ENCODE results near the gene E2F2. TPM values are rescaled to one million over a fixed set of nuclear protein-coding genes. Genes with fewer than 3 reads are reported as not detected.

E2F2 gene
- total RNA-seq, 1 donor from 2014 or later: 0.72 TPM

DNA sequence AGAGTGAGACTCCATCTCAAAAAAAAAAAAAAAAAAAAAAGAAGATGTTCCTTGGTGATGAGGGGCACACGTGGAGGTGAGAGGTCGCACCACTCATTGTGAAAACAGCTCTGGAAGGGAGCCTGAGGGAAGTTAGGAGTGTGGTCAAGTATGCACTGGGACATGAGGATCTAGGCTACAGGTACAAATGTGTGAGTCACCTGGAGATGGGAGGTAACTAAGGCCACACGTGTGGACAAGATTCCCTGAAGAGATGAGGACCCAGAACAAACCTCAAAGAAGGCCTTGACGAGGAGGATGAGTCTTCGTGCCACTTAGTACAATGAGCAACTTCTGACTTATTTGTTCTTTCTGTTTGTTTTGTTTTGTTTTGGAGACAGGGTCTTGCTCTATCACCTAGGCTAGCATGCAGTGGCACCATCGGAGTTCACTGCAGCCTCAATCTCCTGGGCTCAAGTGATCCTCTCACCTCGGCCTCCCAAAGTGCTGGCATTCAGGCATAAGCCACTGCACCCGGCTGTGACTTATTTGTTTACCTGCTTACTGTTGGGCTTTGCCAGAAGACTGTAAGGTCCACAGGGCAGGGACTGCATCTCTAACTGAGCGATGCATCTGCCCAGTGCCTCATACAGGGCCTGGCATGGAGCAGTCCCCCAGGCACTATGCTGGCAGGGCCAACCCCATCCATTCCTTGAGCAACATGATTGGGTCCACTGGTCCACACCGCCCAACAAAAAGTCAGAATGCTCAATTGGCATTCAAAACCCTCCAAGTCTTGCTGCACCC lies 53.5 kb downstream of the E2F2 start:
- Mint-ChIP-seq H3K27ac (ENCODE audit: unreplicated experiment) (no peak overlapping the region), H3K4me3 (ENCODE audit: unreplicated experiment) (no peak overlapping the region), H3K27me3 (ENCODE audit: low read depth) (no peaks in the 10 kb centered on the region), H3K9me3 (ENCODE audit: low read depth) (no peaks in the 10 kb centered on the region), H3K4me1 (ENCODE audit: low read depth) (peaks cover 57% of the 10 kb centered on the region), H3K36me3 (ENCODE audit: low read depth) (peaks cover 2% of the 10 kb centered on the region)
- TF ChIP-seq, protein P1, sequence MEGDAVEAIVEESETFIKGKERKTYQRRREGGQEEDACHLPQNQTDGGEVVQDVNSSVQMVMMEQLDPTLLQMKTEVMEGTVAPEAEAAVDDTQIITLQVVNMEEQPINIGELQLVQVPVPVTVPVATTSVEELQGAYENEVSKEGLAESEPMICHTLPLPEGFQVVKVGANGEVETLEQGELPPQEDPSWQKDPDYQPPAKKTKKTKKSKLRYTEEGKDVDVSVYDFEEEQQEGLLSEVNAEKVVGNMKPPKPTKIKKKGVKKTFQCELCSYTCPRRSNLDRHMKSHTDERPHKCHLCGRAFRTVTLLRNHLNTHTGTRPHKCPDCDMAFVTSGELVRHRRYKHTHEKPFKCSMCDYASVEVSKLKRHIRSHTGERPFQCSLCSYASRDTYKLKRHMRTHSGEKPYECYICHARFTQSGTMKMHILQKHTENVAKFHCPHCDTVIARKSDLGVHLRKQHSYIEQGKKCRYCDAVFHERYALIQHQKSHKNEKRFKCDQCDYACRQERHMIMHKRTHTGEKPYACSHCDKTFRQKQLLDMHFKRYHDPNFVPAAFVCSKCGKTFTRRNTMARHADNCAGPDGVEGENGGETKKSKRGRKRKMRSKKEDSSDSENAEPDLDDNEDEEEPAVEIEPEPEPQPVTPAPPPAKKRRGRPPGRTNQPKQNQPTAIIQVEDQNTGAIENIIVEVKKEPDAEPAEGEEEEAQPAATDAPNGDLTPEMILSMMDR (IDR thresholded peaks at IDR 0.05): no peak
- no peak for DNase-seq (ENCODE audit: low spot score)

DNA sequence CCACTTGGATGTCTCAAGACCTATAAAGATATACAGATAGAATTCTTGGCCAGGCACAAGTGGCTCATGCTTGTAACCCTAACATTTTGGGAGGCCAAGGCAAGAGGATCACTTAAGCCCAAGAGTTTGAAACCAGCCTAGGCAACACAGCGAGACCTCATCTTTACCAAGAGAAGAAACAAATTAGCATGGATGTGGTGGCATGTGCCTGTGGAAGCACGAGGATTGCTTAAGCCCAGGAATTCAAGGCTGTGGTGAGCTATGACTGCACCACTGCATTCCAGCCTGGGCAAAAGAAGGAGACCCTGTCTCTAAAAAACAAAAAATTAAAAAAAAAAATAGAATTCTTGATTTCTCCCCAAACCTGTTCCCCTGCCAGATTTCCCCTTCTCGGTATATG lies 55.4 kb downstream of the E2F2 start:
- Mint-ChIP-seq H3K4me1 (ENCODE audit: low read depth) (peaks cover 53% of the 10 kb centered on the region), H3K4me3 (ENCODE audit: unreplicated experiment) (no peak overlapping the region)
- DNase-seq (ENCODE audit: low spot score): no peak

DNA sequence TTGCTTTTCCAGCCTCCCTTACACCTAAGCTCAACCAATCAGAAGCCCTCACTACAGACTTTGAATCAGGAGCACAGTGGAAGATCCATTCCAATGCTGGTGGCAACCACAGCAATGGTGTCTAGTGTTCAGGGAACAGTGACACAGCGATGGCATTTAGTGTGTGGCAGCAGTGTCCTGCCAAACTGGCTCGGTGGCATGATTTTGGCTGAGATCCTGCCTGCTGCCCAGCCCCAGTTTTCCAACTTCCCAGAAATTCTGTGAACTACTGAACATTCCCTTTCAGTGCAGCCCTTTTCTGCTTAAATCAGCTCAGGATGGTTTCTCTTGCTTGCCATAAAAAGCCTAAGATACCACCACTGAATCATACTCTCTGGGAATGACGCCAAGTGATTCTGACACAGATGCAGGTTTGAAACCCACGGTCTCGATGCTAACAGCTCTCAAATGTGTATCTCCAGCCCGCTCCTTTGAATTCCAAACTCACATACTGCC lies 55.9 kb downstream of the E2F2 start:
- H3K4me3 Mint-ChIP-seq (ENCODE audit: unreplicated experiment): no peak overlapping the region
- TF ChIP-seq, protein P1 (IDR thresholded peaks at IDR 0.05): no peak
- no peaks in the 10 kb centered on the region for H3K27me3 Mint-ChIP-seq (ENCODE audit: low read depth)
- H3K4me1 Mint-ChIP-seq (ENCODE audit: low read depth): peaks cover 53% of the 10 kb centered on the region
- H3K27ac Mint-ChIP-seq (ENCODE audit: unreplicated experiment): peak overlapping the region; percentile 85
- no peak for DNase-seq (ENCODE audit: low spot score)
- H3K36me3 Mint-ChIP-seq (ENCODE audit: low read depth): peaks cover 2% of the 10 kb centered on the region
- H3K9me3 Mint-ChIP-seq (ENCODE audit: low read depth): no peaks in the 10 kb centered on the region

More for the DNA sequence above, 55.4 kb downstream of the E2F2 start:
- Mint-ChIP-seq H3K27me3 (ENCODE audit: low read depth) (no peaks in the 10 kb centered on the region), H3K27ac (ENCODE audit: unreplicated experiment) (peak overlapping the region; percentile 85), H3K9me3 (ENCODE audit: low read depth) (no peaks in the 10 kb centered on the region), H3K36me3 (ENCODE audit: low read depth) (peaks cover 2% of the 10 kb centered on the region)
- TF ChIP-seq, protein P1 (IDR thresholded peaks at IDR 0.05): no peak

DNA sequence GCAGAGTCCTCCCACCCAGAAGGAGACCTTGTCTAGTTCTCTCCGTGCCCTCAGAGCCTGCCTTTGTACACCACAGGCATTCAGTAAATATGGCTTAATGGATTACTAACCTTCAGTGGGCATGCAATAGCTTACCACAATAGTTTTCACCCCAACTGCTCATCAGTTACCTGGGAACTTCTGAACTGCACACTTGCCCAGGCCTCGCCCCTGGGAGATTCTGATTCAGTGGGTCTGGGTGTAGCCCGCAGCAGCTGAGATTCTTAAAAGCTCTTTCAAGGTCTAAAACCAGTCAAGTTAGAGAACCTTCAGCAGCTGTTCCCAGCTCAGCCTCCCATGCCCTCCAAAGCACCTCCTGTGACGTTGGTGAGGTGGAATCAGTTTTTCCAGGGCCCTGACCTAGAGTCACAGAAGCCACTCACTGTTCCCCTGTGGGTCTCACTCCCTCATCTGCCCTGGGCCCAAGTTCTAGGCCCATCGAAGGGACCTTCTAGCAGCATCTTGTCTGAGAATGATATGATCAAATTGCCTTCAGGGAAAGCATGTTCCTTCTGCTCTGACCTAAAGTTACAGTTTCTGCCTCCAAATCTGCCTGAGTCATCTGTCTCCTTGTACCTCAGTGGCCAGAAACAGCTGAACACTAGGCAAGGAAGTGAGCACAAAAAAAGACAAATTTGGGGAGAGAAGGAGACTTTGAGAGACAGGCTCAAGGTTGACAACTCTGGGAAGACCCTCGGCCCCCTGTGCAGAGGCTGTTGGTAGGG lies 57.8 kb downstream of the E2F2 start:
- peaks cover 47% of the 10 kb centered on the region for H3K4me1 Mint-ChIP-seq (ENCODE audit: low read depth)
- TF ChIP-seq, protein P1 (IDR thresholded peaks at IDR 0.05): no peak
- no peak for DNase-seq (ENCODE audit: low spot score)
- H3K9me3 Mint-ChIP-seq (ENCODE audit: low read depth): no peaks in the 10 kb centered on the region
- H3K36me3 Mint-ChIP-seq (ENCODE audit: low read depth): peaks cover 2% of the 10 kb centered on the region
- no peaks in the 10 kb centered on the region for H3K27me3 Mint-ChIP-seq (ENCODE audit: low read depth)
- H3K27ac Mint-ChIP-seq (ENCODE audit: unreplicated experiment): peak overlapping the region; percentile 46
- H3K4me3 Mint-ChIP-seq (ENCODE audit: unreplicated experiment): no peak overlapping the region

DNA sequence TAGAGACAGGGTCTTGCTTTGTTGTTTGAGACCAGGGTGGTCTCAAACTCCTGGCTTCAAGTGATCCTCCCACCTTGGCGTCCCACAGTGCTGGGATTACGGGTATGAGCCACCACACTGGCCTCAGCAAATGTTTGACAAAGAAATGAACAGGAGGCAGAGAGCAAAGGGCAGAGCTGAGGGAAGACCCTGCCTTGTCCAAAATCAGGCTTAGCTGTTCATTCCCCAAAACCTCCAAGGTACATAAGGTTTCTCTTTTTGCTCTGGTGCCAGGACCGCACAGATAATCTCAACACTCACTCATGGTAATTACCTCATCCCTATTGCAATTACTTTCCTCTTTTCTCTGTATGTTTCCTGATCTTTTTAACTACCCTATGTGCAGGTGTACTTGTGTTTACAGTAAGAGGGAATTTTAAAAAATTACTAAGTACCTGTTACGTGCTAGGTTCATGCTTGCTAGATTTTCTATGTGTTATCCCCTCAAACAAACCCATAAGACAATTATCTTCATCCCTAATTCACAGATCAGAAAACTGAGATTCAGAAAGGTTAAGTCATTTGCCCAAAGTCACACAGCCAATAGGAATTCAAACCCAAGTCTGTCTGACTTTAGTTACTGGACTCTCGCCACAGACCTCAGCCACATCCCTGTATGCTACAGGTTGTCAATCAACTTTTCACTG lies 58.5 kb downstream of the E2F2 start:
- Mint-ChIP-seq H3K27ac (ENCODE audit: unreplicated experiment) (no peak overlapping the region), H3K27me3 (ENCODE audit: low read depth) (no peaks in the 10 kb centered on the region), H3K4me3 (ENCODE audit: unreplicated experiment) (no peak overlapping the region), H3K36me3 (ENCODE audit: low read depth) (peaks cover 2% of the 10 kb centered on the region), H3K9me3 (ENCODE audit: low read depth) (no peaks in the 10 kb centered on the region), H3K4me1 (ENCODE audit: low read depth) (peaks cover 47% of the 10 kb centered on the region)
- DNase-seq (ENCODE audit: low spot score): no peak
- TF ChIP-seq, protein P1 (IDR thresholded peaks at IDR 0.05): no peak
